GM12891 (cell line): ENCODE data around the gene RBM33.

ENCODE experiments used
- DNase-seq: peaks from one replicate; pipeline ENCODE4 v3.0.0; 2011; ENCODE audit warnings: low spot score; ENCODE audit not compliant: insufficient read length
- FAIRE-seq: peaks from 2 replicates; lab custom pipeline; 2011; peaks lifted over from hg19 to GRCh38; lab: Jason Lieb, UNC
- PAX5 ChIP-seq: IDR thresholded peaks from 2 replicates; pipeline ENCODE4 v1.6.1; 2011; ENCODE audit warnings: low read length, moderate library complexity, mild to moderate bottlenecking; ENCODE audit not compliant: insufficient read depth, severe bottlenecking
- POLR2A ChIP-seq: IDR thresholded peaks from 2 replicates; pipeline ENCODE4 v1.6.1; 2011; ENCODE audit warnings: low read depth, low read length, control low read depth
- POLR2AphosphoS5 ChIP-seq: IDR thresholded peaks from 2 replicates; pipeline ENCODE4 v1.6.1; 2011; ENCODE audit warnings: low read depth, low read length, control low read depth
- POU2F2 ChIP-seq: IDR thresholded peaks from 2 replicates; pipeline ENCODE4 v1.6.1; 2011; ENCODE audit warnings: low read depth, mild to moderate bottlenecking, control low read depth, low read length, moderate library complexity
- SPI1 ChIP-seq: IDR thresholded peaks from 2 replicates; pipeline ENCODE4 v1.6.1; 2011; ENCODE audit warnings: low read depth, low read length, control low read depth
- TAF1 ChIP-seq: IDR thresholded peaks from 2 replicates; pipeline ENCODE4 v1.6.1; 2011; ENCODE audit warnings: low read depth, low read length, control low read depth

Gene RBM33

DNA sequence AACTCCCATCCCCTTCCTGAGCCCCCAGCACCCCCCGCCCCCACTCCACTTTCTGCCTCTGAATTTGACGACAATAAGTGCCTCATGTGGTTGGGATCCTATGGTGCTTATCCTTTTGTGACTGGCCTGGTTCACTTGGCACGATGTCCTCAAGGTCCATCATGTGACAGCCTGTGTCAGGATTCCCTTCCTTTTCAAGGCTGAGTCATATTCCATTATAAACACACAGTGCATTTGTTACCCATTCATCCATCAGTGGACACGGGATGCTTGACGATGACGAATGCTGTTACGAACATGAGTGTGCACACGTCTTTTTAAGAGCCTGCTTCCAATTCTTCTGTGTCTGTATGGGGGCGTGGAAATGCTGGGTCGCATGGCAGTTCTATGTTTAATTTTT lies 141.1 kb downstream of the RBM33 start:
- FAIRE-seq (no peak), DNase-seq (no peak)
- TF ChIP-seq POLR2A (no peak), POU2F2 (no peak), POLR2AphosphoS5 (no peak), PAX5 (no peak), SPI1 (no peak), TAF1 (no peak)

DNA sequence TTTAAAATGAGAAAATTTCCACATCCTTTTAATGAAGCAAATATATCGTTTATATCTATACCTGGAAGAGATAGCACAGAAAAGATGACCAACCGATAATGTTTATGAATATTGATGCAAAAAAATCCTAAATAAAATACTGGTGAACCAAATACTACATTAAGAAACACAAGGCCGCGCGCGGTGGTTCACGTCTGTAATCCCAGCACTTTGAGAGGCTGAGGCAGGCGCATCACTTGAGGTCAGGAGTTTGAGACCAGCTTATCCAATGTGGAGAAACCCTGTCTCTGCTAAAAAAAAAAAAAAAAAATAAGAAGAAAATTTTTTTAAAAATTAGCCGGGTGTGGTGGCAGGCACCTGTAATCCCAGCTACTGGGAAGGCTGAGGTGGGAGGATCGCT lies 142.0 kb downstream of the RBM33 start:
- DNase-seq (no peak), FAIRE-seq (no peak)
- TF ChIP-seq POLR2A (no peak), SPI1 (no peak), PAX5 (no peak), TAF1 (no peak), POLR2AphosphoS5 (no peak), POU2F2 (no peak)

DNA sequence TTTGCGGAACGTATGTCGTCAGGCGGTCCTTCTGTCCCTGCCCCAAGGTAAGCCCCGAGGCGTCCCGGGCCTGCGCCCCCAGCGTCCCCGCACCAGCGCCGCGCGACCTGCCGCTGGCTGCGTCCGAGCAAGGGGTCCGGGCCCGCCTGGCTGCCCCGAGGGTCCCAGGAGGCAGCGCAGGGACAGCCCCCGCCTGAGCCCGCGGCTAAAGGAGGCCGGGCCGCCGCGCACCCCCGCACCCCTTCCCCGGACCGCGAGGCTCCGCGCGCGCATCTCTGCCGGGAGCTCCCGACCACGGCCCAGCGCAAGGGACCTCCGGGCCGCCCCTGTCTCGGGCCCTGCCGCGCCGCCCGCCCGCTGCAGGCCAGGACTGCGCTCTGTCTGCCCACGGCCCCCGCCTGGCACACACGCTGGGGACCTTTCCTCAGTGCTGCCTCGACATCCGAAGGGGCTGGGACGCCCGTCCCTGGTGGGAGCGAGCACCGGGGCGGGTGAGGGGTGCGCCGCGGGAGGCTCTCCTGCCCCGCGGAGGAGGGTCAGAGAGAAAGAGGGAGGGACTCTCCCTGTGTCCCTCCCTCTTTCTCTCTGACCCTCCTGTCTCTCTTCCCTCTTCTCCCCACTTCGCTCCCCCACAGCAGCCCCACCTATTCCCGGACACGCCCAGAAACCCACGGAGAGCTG lies 142.8 kb downstream of the RBM33 start:
- DNase-seq (no peak), FAIRE-seq (peak; percentile 5)
- TF ChIP-seq POLR2AphosphoS5 (no peak), POU2F2 (no peak), SPI1 (no peak), POLR2A (no peak)

DNA sequence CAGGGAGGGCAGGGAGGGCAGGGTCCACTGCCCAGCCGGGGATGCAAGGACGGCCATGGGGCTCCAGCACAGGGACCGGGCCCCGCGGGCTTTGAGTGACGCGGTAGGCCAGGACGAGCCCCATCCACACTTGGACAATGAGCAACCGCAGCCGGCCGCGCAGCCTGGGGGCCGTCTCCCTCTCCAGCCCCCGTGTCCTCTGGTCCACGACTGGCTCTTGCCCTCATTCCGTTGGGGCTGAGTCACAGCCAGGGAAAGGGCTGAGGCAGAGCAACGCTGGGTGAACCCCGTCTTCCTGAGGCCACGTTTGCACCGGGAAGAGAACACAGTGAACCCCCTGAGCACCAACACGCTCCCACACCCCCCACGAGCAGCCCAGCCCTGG lies 144.1 kb downstream of the RBM33 start:
- FAIRE-seq (no peak), DNase-seq (no peak)
- TF ChIP-seq TAF1 (no peak), POLR2A (no peak), POLR2AphosphoS5 (no peak), SPI1 (no peak), POU2F2 (no peak), PAX5 (no peak)

DNA sequence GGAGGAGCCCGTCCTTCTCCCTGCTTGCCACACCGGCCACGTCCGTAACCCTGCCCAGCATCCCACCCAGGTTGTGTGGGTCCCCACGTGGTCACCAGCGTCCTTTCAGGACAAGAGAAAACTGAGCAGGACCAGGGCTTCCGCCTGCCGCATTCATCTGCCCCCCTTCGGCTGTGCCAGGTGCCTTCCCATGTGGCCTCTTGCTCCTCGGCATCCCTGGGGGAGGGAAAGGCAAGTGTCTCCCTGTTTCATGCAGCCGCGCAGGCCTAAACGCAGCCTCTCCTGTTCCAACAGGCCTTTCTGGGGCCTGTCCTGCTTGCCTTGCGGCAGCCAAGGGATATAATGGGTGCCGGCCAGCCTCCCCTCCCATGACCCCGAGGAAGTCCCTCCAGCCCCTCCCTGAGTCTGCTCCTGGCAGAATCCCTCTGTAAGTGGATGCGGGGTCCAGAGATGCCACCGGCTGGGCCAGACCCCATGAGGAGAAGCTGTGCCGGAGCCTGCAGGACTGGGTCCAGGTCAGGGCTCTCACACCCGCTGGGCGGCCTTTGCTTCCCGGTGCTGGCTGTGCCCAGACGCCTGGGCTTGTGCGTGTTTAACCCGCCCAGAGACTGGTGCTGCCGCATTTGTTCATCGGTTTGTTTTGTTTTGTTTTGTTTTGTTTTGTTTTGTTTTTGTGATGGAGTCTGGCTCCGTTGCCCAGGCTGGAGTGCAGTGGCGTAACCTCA lies 144.7 kb downstream of the RBM33 start:
- TF ChIP-seq POLR2AphosphoS5, result no peak
- no peak for TF ChIP-seq TAF1
- TF ChIP-seq POU2F2, result no peak
- no peak for TF ChIP-seq PAX5
- no peak for TF ChIP-seq POLR2A
- TF ChIP-seq SPI1, result no peak
- FAIRE-seq (no peak), DNase-seq (no peak)

DNA sequence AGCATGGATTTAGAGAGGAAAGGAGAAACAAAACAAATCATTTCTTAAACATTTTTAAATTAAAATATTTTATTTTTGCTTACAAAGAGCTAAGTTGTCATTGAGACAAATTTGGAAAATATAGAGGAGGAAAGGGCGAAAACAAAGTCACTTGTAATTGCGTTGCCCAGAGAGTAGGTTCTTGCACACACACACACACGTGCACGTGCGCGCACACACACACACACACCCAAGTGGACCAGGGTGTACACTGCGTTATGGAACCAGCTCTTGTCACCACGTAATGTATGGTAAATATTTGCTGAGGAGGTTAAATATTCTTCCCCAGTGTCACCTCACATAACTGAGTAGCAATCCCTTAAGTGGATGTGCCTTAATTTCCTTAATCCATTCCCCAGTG lies 146.2 kb downstream of the RBM33 start:
- FAIRE-seq (no peak), DNase-seq (no peak)
- TF ChIP-seq POLR2A, result no peak
- no peak for TF ChIP-seq POLR2AphosphoS5
- TF ChIP-seq SPI1, result no peak
- TF ChIP-seq POU2F2, result no peak
- no peak for TF ChIP-seq TAF1
- no peak for TF ChIP-seq PAX5

DNA sequence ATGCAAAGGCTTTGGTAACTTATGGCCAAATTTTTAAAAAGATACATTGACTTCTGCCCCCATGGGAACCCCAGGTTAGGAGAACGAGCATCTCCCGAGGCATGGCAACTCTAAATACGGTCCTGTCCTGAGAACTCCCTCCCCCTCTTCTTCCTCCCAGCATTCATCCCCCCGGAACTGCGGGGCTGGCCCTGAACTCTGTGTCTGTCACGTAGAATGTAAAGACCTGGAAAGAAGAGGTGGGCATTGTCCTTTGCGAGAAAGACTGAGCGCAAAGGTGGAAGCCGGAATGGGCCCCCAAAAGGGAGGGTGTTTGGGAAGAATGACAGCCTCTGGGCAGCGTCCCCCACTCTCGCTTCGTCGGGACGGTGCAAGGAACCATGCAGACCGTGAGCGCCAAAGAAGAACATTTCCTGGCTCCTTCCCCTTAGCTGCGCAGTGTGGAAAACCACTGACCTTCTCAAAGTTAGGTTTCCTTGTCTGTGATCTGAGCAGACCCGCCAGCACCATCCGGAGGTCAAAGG lies 146.8 kb downstream of the RBM33 start:
- DNase-seq (no peak), FAIRE-seq (no peak)
- TF ChIP-seq PAX5 (no peak), SPI1 (no peak), POLR2AphosphoS5 (no peak), POU2F2 (no peak), TAF1 (no peak), POLR2A (no peak)

DNA sequence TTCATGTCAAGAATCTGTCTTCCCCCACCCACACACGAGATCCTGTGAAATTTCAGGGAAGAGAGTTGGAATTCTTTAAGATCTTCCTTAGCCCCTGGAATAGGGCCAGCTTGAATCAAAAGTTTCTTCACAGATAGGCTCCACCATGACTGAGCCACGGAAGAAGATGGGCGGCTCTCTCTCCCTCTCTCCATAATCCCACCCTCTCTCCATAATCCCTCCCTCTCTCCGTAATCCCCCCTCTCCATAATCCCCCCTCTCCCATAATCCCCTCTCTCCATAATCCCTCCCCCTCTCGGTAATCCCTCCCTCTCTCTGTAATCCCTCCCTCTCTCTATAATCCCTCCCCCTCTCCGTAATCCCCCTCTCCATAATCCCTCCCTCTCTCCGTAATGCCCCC lies 147.4 kb downstream of the RBM33 start:
- FAIRE-seq (peak; percentile 87), DNase-seq (no peak)
- TF ChIP-seq POLR2A (no peak), SPI1 (no peak), TAF1 (no peak), PAX5 (no peak), POLR2AphosphoS5 (no peak), POU2F2 (no peak)

DNA sequence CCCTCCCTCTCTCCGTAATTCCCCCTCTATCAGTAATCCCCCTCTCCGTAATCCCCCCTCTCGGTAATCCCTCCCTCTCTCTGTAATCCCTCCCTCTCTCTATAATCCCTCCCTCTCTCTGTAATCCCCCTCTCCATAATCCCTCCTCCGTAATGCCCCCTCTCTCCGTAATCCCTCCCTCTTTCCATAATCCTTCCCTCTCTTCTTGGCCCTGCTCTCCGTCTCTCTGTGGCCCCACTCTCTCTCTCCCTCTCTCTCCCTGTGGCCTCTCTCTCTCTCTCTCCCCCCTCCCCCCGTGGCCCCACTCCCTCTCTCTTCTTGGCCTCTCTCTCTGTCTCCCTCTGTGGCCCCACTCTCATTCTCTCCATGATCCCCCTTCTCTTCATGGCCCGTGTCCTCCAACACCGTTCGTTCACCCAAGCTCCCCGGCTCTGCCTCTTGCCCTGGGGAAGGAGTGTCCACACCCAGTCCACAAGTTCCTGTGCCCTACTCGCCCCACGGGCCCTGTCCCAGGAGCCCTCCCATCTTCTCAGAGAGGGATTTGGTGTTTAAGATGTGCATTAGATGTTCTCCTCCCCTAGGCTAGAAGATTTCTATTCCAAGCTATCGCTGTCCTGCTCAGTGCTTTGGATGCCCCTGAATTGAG lies 148.0 kb downstream of the RBM33 start:
- DNase-seq, result no peak
- TF ChIP-seq POU2F2 (no peak), PAX5 (no peak), POLR2A (no peak), TAF1 (no peak), POLR2AphosphoS5 (no peak)
- no peak for FAIRE-seq

DNA sequence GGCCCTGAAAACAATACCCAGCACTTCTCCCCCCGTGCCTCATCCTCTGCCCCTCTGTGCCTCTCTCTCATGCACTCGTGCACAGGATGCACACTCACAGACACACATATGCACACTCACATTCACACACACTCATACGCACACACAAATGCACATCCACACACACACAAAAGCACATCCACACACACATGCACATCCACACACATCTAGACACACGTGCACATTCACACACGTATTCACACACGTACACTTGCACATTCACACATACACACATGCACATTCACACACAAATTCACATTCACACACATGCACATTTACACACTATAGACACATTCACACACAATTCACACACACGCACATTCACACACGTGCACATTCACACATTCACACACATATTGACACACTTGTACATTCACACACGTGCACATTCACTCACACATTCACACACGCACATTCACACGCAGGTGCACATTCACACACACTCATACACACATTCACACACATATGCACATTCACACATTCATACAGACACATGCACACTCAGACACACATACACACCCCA lies 148.6 kb downstream of the RBM33 start:
- DNase-seq, result no peak
- no peak for TF ChIP-seq POLR2A
- TF ChIP-seq SPI1, result no peak
- no peak for TF ChIP-seq POU2F2
- no peak for TF ChIP-seq TAF1
- no peak for TF ChIP-seq PAX5
- peak; percentile 78 for FAIRE-seq
